ENCODE results near the gene NXF1. TPM values are rescaled to one million over a fixed set of nuclear protein-coding genes. Genes with fewer than 3 reads are reported as not detected.

Gene NXF1
- total RNA-seq, 2 donors from 2014 or later: 82.9 to 109 TPM

DNA sequence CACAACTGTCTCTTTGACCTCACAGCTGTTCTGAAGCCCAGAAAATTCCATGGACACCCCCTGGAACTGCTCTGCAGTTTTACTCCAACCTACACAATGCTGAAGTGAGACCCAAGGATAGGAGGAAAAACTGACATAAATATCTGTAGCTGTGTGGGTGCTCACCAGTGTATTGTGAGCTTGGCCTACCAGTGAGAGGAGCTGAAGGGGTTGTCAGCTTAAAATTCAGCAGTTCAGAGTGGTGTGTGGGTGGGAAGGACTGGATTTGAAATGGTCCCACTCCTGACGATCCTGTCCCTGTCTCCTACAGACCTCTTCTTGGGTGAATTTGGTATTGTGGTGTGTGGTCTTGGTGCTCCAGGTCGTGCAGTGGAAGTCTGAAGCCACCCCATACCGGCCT lies 15.7 kb downstream of the NXF1 start:
- TF ChIP-seq, protein P1, sequence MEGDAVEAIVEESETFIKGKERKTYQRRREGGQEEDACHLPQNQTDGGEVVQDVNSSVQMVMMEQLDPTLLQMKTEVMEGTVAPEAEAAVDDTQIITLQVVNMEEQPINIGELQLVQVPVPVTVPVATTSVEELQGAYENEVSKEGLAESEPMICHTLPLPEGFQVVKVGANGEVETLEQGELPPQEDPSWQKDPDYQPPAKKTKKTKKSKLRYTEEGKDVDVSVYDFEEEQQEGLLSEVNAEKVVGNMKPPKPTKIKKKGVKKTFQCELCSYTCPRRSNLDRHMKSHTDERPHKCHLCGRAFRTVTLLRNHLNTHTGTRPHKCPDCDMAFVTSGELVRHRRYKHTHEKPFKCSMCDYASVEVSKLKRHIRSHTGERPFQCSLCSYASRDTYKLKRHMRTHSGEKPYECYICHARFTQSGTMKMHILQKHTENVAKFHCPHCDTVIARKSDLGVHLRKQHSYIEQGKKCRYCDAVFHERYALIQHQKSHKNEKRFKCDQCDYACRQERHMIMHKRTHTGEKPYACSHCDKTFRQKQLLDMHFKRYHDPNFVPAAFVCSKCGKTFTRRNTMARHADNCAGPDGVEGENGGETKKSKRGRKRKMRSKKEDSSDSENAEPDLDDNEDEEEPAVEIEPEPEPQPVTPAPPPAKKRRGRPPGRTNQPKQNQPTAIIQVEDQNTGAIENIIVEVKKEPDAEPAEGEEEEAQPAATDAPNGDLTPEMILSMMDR (IDR thresholded peaks at IDR 0.05): no peak

DNA sequence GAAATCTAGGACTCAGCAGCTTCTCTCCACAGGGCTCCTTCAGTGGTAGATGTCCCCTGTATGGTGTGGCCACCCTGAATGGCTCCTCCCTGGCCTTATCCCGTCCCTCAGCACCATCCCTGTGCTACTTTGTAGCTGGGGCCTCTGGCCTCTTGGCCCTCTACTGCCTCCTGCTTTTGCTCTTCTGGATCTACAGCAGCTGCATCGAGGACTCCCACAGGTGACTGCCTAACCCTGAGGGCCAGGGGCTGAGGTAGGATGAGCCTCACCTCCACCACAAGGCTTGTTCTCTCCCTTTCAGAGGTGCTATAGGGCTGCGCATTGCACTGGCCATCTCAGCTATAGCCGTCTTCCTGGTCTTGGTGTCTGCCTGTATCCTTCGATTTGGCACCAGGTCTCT lies 16.2 kb downstream of the NXF1 start:
- H3K4me1 ChIP-seq (ENCODE audit: control insufficient read depth in 1 of 2, low read depth in 2 of 2): peaks cover 15 to 51% of the 10 kb centered on the region in 2 donors
- ATAC-seq (ENCODE audit: insufficient number of reproducible peaks, low FRiP score, low read depth) (no peak), DNase-seq (ENCODE audit: low spot score) (no peak)
- H3K27ac ChIP-seq: no peak overlapping the region
- TF ChIP-seq, protein P1 (IDR thresholded peaks at IDR 0.05): no peak
- H3K4me3 ChIP-seq: no peak overlapping the region
- no peaks in the 10 kb centered on the region for H3K27me3 ChIP-seq (replicated peaks; ENCODE audit: insufficient read depth)
- H3K36me3 ChIP-seq: peaks cover 19% of the 10 kb centered on the region
- no peaks in the 10 kb centered on the region for H3K9me3 ChIP-seq

More for the DNA sequence above, 15.7 kb downstream of the NXF1 start:
- Histone ChIP-seq H3K27me3 (replicated peaks; ENCODE audit: insufficient read depth) (no peaks in the 10 kb centered on the region), H3K4me3 (no peak overlapping the region), H3K36me3 (peaks cover 25% of the 10 kb centered on the region), H3K27ac (no peak overlapping the region), H3K4me1 (ENCODE audit: control insufficient read depth in 1 of 2, low read depth in 2 of 2) (peaks cover 15 to 51% of the 10 kb centered on the region in 2 donors), H3K9me3 (no peaks in the 10 kb centered on the region)
- no peak for ATAC-seq (ENCODE audit: insufficient number of reproducible peaks, low FRiP score, low read depth)
- DNase-seq (ENCODE audit: low spot score): no peak

DNA sequence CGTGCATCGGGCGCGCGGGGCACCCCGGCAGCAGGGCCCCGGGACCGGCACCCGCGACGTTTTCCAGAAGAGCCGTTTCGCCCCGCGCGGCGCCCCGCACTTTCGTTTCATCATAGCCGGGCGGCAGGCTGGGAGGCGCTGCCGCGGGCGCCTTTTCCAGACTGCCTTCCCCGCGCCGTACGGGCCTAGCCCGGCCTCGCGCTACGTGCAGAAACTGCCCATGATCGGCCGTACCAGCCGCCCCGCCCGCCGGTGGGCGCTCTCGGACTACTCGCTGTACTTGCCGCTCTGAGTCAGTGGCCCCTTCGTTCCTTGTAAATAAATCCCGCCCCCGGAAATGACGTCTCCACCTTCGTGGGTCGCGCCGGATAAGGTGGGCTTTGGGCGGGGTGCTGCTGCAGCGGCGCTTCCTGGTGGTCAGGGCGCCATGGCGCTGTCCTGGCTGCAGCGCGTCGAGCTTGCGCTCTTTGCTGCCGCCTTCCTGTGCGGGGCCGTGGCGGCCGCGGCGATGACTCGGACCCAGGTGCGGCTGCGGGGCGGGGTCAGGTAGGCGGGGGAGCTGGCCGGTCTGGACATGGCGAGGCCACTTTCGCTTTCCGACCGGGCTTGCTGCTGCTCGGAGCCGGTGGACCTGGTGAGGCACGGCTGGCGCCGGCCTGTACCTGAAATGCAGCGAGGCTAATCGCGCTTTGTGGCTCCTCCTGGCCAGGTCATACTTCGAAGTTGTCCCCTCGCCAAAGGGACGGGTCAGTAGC lies 18.1 kb downstream of the NXF1 start, which contains the start of gene TMEM179B:
TSS of gene TMEM179B (plus strand) at position 398 of the 755 bp plus-strand sequence. CDS start at position 428, 30 bp downstream.
- Histone ChIP-seq H3K27me3 (replicated peaks; ENCODE audit: insufficient read depth) (no peaks in the 10 kb centered on the region), H3K4me1 (ENCODE audit: control insufficient read depth in 1 of 2, low read depth in 2 of 2) (peaks cover 13 to 45% of the 10 kb centered on the region in 2 donors), H3K9me3 (no peaks in the 10 kb centered on the region), H3K27ac (peak within 1 kb of the TSS; percentile 95 to 96), H3K4me3 (peak within 1 kb of the TSS; percentile 82), H3K36me3 (peaks cover 6% of the 10 kb centered on the region)
- ATAC-seq (ENCODE audit: insufficient number of reproducible peaks, low FRiP score, low read depth) (peak; percentile 85), DNase-seq (ENCODE audit: low spot score) (peak; percentile 100)
- TF ChIP-seq, protein P1 (IDR thresholded peaks at IDR 0.05): peak; percentile 11

DNA sequence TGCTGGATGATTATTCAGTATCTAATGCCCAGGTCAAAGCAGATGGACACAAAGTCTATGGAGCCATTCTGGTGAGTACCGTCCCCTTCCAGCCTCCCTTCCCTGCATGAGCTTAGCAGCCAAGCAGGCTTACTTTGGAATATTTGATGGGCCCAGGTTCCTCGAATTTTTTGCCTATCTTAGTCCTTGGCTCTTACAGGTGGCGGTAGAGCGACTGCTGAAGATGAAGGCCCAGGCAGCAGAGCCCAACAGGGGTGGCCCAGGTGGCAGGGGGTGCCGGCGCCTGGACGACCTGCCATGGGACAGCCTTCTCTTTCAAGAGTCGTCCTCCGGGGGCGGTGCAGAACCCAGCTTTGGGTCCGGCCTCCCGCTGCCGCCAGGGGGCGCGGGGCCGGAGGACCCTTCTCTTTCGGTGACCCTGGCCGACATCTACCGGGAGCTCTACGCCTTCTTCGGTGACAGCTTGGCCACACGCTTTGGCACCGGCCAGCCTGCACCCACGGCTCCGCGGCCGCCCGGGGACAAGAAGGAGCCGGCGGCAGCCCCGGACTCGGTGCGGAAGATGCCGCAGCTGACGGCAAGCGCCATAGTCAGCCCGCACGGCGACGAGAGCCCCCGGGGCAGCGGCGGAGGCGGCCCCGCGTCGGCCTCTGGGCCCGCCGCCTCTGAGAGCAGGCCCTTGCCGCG lies 18.8 kb downstream of the NXF1 start:
- Histone ChIP-seq H3K9me3 (no peaks in the 10 kb centered on the region), H3K4me1 (ENCODE audit: control insufficient read depth in 1 of 2, low read depth in 2 of 2) (peaks cover 13 to 43% of the 10 kb centered on the region in 2 donors), H3K36me3 (peaks cover 6% of the 10 kb centered on the region), H3K27ac (peak overlapping the region; percentile 95 to 96), H3K27me3 (replicated peaks; ENCODE audit: insufficient read depth) (no peaks in the 10 kb centered on the region), H3K4me3 (peak overlapping the region; percentile 82)
- peak; percentile 66 for DNase-seq (ENCODE audit: low spot score)
- ATAC-seq (ENCODE audit: insufficient number of reproducible peaks, low FRiP score, low read depth): peak; percentile 78
- TF ChIP-seq, protein P1 (IDR thresholded peaks at IDR 0.05): peak; percentile 92

DNA sequence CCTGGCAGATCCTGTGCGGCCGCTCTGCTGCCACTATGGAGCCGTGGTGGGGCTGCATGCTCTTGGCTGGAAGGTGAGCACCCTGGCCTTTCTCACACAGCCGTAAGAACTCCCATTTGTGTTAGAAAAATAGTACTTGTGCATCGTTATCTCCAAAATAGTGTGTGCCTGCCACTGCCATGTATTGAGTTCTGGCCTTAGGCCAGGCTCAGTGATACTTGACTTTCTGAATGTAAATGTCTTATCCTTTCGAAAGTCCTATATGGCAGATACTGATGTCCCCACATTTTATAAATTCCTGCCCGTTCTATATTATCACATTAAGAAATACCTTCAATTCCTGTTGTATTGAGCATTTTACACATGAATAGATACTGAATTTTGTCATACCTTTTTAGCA lies 22.5 kb downstream of the NXF1 start:
- Histone ChIP-seq H3K4me3 (no peak overlapping the region), H3K4me1 (ENCODE audit: control insufficient read depth in 1 of 2, low read depth in 2 of 2) (peaks cover 0 to 9% of the 10 kb centered on the region in 2 donors), H3K9me3 (no peaks in the 10 kb centered on the region), H3K27me3 (replicated peaks; ENCODE audit: insufficient read depth) (no peaks in the 10 kb centered on the region), H3K36me3 (peaks cover 18% of the 10 kb centered on the region), H3K27ac (no peak overlapping the region)
- TF ChIP-seq, protein P1 (IDR thresholded peaks at IDR 0.05): no peak
- ATAC-seq (ENCODE audit: insufficient number of reproducible peaks, low FRiP score, low read depth) (no peak), DNase-seq (ENCODE audit: low spot score) (no peak)

All from thoracic aorta (tissue), 2 donors.